ENCODE measurements around the gene UGCG.

UGCG gene

DNA sequence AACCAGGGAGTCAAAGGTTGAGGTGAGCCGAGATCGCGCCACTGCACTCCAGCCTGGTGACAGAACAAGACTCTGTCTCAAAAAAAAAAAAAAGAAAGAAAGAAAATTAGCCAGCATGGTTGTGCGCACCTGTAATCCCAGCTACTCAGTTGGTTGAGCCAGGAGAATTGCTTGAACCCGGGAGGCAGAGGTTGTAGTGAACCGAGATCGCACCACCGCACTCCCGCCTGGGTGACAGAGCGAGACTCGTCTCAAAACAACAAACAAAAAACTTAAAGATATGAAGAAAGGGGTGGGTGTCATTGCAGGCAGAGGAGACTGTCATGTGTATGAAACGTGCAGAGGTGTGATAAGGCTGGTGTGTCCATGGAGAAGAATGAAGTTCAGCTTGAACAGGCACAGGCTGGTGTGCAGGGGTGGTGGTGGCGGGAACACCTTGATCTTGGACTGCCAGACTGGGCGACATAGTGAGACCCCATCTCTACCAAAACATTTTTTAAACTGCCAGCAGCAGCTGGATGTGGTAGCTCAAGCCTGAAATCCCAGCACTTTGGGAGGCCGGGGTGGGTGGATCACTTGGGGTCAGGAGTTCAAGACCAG lies 69.6 kb downstream of the UGCG start:
- no peak for DNase-seq (ENCODE audit: low read depth)
- H3K4me3 ChIP-seq (ENCODE audit: low read length) = no peak overlapping the region
- TF ChIP-seq, protein P1, sequence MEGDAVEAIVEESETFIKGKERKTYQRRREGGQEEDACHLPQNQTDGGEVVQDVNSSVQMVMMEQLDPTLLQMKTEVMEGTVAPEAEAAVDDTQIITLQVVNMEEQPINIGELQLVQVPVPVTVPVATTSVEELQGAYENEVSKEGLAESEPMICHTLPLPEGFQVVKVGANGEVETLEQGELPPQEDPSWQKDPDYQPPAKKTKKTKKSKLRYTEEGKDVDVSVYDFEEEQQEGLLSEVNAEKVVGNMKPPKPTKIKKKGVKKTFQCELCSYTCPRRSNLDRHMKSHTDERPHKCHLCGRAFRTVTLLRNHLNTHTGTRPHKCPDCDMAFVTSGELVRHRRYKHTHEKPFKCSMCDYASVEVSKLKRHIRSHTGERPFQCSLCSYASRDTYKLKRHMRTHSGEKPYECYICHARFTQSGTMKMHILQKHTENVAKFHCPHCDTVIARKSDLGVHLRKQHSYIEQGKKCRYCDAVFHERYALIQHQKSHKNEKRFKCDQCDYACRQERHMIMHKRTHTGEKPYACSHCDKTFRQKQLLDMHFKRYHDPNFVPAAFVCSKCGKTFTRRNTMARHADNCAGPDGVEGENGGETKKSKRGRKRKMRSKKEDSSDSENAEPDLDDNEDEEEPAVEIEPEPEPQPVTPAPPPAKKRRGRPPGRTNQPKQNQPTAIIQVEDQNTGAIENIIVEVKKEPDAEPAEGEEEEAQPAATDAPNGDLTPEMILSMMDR (IDR thresholded peaks at IDR 0.05; ENCODE audit: insufficient read depth, low read depth, low read length, missing control alignments) = no peak

DNA sequence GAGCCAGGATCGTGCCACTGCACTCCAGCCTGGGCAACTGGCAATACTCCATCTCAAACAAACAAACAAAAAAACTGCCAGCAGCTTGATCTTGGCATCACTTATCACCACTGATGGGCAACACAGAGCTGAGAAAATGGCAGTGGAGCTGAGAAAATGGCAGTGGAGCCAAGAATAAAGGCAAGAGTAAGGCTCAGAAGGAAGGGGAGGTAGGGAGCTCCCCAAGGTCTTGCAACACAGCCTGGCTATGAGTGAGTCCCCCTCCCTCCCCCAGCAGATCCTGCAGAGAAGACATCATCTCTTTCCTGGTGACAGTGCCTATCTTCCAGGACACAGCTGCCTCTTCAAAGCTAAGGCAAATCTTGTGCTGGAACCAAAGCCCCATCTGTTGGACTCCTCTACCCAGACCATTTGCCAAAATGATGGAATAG lies 70.3 kb downstream of the UGCG start:
- H3K4me3 ChIP-seq (ENCODE audit: low read length) = no peak overlapping the region
- TF ChIP-seq, protein P1 (IDR thresholded peaks at IDR 0.05; ENCODE audit: insufficient read depth, low read depth, low read length, missing control alignments) = no peak
- DNase-seq (ENCODE audit: low read depth) = peak; percentile 73

DNA sequence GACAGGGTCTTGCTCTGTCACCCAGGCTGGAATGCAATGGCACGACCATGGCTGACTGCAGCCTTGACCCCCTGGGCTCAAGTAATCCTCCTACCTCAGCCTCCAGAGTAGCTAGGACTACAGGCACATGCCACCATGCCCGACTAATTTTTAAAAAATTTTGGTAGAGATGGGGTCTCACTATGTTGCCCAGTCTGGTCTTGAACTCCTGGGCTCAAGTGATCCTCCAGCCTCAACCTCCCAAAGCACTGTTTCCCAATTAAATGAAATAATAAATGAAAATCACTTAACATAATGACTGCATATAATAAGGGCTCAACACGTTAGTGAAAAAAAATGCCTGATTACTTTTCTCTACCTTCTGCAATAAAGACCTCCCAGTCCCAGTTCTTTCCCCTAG lies 71.0 kb downstream of the UGCG start:
- TF ChIP-seq, protein P1 (IDR thresholded peaks at IDR 0.05; ENCODE audit: insufficient read depth, low read depth, low read length, missing control alignments) = no peak
- H3K4me3 ChIP-seq (ENCODE audit: low read length) = no peak overlapping the region
- DNase-seq (ENCODE audit: low read depth) = no peak

DNA sequence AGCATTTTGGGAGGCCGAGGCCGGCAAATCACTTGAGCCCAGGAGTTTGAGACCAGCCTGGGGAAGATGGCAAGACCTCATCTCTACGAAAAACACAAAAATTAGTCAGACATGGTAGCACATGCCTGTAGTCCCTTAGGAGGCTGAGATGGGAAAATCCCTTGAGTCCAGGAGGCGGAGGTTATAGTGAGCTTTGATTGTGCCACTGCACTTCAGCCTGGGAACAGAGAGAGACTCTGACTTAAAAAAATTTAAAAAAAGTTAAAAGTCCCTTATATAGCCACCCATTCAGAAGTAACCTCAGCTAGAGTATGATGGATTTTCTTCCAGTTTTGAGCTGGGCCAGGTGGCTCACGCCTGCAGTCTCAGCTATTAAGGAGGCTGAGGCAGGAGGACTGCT lies 72.4 kb downstream of the UGCG start:
- TF ChIP-seq, protein P1 (IDR thresholded peaks at IDR 0.05; ENCODE audit: insufficient read depth, low read depth, low read length, missing control alignments) = no peak
- peak; percentile 82 for DNase-seq (ENCODE audit: low read depth)
- H3K4me3 ChIP-seq (ENCODE audit: low read length) = no peak overlapping the region

DNA sequence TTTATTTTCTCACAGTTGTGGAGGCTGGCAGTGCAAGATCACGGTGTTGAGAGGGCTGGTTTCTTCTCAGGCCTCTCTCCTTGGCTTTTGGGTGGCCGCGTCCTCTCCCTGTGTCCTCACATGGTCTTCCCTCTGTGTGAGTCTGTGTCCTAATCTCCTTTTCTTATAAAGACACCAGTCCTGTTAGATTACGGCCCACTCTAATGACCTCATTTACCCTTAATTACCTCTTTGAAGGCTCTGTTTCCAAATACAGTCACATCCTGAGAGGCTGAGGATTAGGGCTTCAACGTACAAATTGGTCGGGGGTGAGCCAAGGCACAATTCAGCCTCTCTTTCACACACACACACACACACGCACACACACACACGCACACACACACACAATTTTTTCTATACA lies 73.0 kb downstream of the UGCG start:
- no peak for DNase-seq (ENCODE audit: low read depth)
- TF ChIP-seq, protein P1 (IDR thresholded peaks at IDR 0.05; ENCODE audit: insufficient read depth, low read depth, low read length, missing control alignments) = no peak
- no peak overlapping the region for H3K4me3 ChIP-seq (ENCODE audit: low read length)

DNA sequence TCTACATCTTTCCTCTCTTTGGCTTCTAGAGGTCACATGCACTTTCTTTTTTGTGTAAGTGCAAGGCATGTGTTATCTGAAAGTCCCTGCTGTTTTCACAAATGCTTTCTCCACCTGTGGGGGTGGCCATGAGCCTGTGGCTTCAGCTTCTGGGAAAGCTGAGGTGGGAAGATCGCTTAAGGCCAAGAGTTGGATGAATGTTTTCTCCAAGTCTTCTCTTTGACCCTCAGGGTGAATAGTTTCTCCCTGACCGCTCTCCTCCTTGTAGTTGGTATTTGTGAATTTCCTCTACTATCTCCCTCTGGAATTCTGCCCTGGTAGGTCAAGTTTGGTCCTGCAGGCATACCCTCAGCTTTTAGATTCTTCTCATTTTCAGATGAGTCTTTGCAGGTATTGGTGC lies 74.2 kb downstream of the UGCG start:
- TF ChIP-seq, protein P1 (IDR thresholded peaks at IDR 0.05; ENCODE audit: insufficient read depth, low read depth, low read length, missing control alignments) = no peak
- no peak overlapping the region for H3K4me3 ChIP-seq (ENCODE audit: low read length)
- DNase-seq (ENCODE audit: low read depth) = peak; percentile 58

DNA sequence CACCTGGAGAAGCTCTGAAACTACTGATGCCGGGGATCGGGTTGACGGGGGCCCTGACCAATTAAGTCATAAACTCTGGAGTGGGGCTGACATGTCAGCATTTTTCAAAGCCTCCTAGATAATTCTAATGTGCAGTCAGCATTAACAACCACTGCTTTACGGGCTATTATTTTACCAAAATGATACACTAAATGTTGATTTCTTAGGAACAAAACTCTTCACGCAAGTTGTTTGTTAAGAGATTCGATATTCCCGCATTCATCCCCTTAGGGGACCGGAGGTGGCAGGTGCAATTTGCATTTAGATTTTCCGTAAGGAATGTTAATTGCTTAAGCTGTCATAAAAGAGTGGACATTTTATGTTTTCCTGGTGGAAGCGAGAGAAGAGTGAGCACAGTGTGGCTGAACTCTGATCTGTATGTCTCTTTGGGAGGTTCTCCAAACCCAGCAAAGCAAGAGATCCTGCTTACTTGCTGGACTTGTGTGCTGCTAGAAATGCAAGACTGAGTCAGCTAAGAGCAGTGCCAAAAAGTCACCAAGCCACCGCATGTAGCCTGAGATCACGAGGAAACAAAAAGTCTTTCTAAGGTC lies 77.6 kb downstream of the UGCG start:
- DNase-seq (ENCODE audit: low read depth) = peak; percentile 67
- TF ChIP-seq, protein P1 (IDR thresholded peaks at IDR 0.05; ENCODE audit: insufficient read depth, low read depth, low read length, missing control alignments) = no peak
- H3K4me3 ChIP-seq (ENCODE audit: low read length) = no peak overlapping the region
